Gastroesophageal sphincter (tissue), 4 donors: ENCODE measurements around the gene CYTH2. TPM values are rescaled to one million over a fixed set of nuclear protein-coding genes. Genes with fewer than 3 reads are reported as not detected.
"Not testable (repeated sequence)": the region's sequence is repeated elsewhere in the genome, so short reads cannot be mapped to it uniquely, and the experiment has no call there.

Experiments used
- ATAC-seq: fragments of 150-250 bp; one replicate; pipeline ENCODE4 v1.9.1; 2016; ENCODE audit warnings: mild to moderate bottlenecking, moderate library complexity
- H3K27ac ChIP-seq, 4 donors: fragments of 200-600 bp; sonication (generic) in 3 of 4; 1 replicate in 3 of 4; 2 replicates in 1 of 4; pipeline ENCODE4 v1.5.1; 2016 to 2019
- H3K27me3 ChIP-seq: fragments of 200-600 bp; sonication (generic); one replicate; pipeline ENCODE4 v1.5.1; 2019
- H3K36me3 ChIP-seq, 2 donors: fragments of 200-600 bp; sonication (generic); one replicate each; pipeline ENCODE4 v1.5.1; 2019; ENCODE audit warnings: control low read depth in 1 of 2
- H3K4me1 ChIP-seq, 3 donors: fragments of 200-600 bp; sonication (generic); 1 replicate in 2 of 3; 2 replicates in 1 of 3; pipeline ENCODE4 v1.5.1; 2016 to 2019; ENCODE audit warnings: control low read depth in 2 of 3
- H3K4me3 ChIP-seq, 2 donors: fragments of 200-600 bp; sonication (generic); one replicate each; pipeline ENCODE4 v1.5.1; 2019; ENCODE audit warnings: mild to moderate bottlenecking in 1 of 2, moderate library complexity in 1 of 2
- H3K9me3 ChIP-seq, 3 donors: fragments of 200-600 bp; sonication (generic); one replicate each; pipeline ENCODE4 v1.5.1; 2017 to 2019; ENCODE audit warnings: control low read depth in 2 of 3
- CTCF ChIP-seq, 4 experiments: fragments of 200-600 bp in 2 of 4; fragments of 450-650 bp in 2 of 4; sonication (generic) in 1 of 4; IDR thresholded peaks; one replicate each; pipeline ENCODE4 v1.5.1; 2017 to 2019; ENCODE audit warnings: antibody characterized with exemption in 4 of 4, mild to moderate bottlenecking in 2 of 4, moderate library complexity in 2 of 4
- EP300 ChIP-seq: sonication (generic); formaldehyde crosslinking; IDR thresholded peaks from one replicate; pipeline ENCODE4 v1.6.1; 2017; ENCODE audit warnings: antibody characterized with exemption, mild to moderate bottlenecking
- POLR2A ChIP-seq, 2 donors: fragments of 450-650 bp; IDR thresholded peaks; one replicate each; pipeline ENCODE4 v1.6.1; 2017; ENCODE audit warnings: antibody characterized with exemption in 2 of 2, mild to moderate bottlenecking in 2 of 2, moderate library complexity in 1 of 2
- POLR2AphosphoS5 ChIP-seq: sonication (generic); formaldehyde crosslinking; IDR thresholded peaks from one replicate; pipeline ENCODE4 v1.6.1; 2017; ENCODE audit warnings: antibody characterized with exemption
- WGBS, 2 donors: methylation state at CpG; one replicate each; pipeline ENCODE4 v1.1.5; 2018; ENCODE audit warnings: low coverage in 1 of 2; 5-methylcytosine and 5-hydroxymethylcytosine counted together
- total RNA-seq, 4 donors: library from RNA; depleted of rRNA; stranded (reverse); fragments of >200 nt; gene quantifications; one replicate each; pipeline ENCODE4 v1.1.0, GENCODE V29; 2016

Gene CYTH2
- total RNA-seq, 4 donors from 2014 or later: 28.6 to 56.7 (median 47.0) TPM

- TF ChIP-seq POLR2A (IDR thresholded peaks at IDR 0.05) (no peak), POLR2AphosphoS5 (no peak), CTCF (IDR thresholded peaks at IDR 0.05) (no peak)
- H3K36me3 ChIP-seq: no peaks in the 10 kb centered on the region
- H3K9me3 ChIP-seq: no peaks in the 10 kb centered on the region
- 0 to 7% methylated on average over 2 to 7 of the region's 54 CpGs for WGBS, 2 donors
- H3K4me3 ChIP-seq: peak overlapping the region; percentile 29 to 62
- H3K4me1 ChIP-seq: peaks cover 0 to 31% (median 10%) of the 10 kb centered on the region in 3 donors
- peaks cover 48% of the 10 kb centered on the region for H3K27me3 ChIP-seq
- peak overlapping the region in 1 of 4 donors; percentile 48 for H3K27ac ChIP-seq
- peak; percentile 68 for ATAC-seq
These were observed 44.3 kb downstream of the CYTH2 start for GRCh38 chr19:48513289-48514122.

DNA sequence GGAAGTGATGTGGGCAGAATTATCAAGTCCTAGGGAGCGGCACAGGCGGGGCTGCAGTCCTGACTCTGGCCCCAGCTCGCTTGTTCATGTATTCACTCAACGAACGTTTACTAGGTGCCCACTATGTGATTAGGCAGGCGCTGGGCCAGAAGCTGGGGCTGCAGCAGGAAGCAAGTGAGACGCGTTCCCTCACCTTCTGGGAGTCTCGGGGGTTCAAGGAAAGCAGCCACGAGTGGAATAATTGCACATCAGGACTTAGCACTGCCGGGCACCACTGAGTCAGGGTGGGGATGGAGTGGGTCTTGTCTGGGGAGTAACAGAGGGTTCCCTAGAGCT, 44.9 kb downstream of the CYTH2 start:
- H3K27me3 ChIP-seq: peaks cover 48% of the 10 kb centered on the region
- no peak for ATAC-seq
- 50% methylated on average over 2 of the region's 11 CpGs; no CpG with 5 or more reads in 1 of the 2 donors for WGBS, 2 donors
- TF ChIP-seq CTCF (IDR thresholded peaks at IDR 0.05) (no peak), POLR2A (IDR thresholded peaks at IDR 0.05) (no peak), POLR2AphosphoS5 (no peak), EP300 (no peak)
- no peaks in the 10 kb centered on the region for H3K9me3 ChIP-seq
- no peaks in the 10 kb centered on the region for H3K36me3 ChIP-seq
- peak overlapping the region in 1 of 2 donors; percentile 62 for H3K4me3 ChIP-seq
- peaks cover 0 to 31% (median 10%) of the 10 kb centered on the region in 3 donors for H3K4me1 ChIP-seq
- H3K27ac ChIP-seq: no peak overlapping the region

DNA sequence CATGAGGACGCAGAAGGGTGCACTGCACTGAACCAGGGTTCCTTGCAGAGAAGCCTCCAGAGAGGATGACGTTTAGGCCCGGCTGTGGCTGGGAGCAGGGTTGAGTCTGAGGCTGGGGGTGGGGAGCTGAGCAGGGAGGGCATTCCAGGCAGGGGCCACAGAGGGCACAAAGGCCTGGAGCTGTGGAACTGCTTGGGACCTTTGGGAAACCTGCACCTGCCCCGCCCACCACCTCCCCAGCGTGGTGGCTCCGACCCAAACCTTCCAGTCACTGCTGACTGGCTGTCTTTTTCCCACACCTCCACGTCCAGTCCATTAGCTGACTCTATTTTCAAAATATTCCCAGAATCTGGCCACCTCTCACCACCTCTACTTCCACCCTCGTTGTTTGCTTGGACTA, 47.4 kb downstream of the CYTH2 start:
- Histone ChIP-seq H3K9me3 (no peaks in the 10 kb centered on the region), H3K4me3 (no peak overlapping the region), H3K27ac (no peak overlapping the region), H3K27me3 (peaks cover 28% of the 10 kb centered on the region), H3K36me3 (no peaks in the 10 kb centered on the region), H3K4me1 (peaks cover 0 to 18% (median 6%) of the 10 kb centered on the region in 3 donors)
- 60 to 80% methylated on average over 1 to 4 of the region's 8 CpGs for WGBS, 2 donors
- TF ChIP-seq POLR2A (IDR thresholded peaks at IDR 0.05) (no peak), POLR2AphosphoS5 (no peak), CTCF (IDR thresholded peaks at IDR 0.05) (no peak), EP300 (no peak)
- ATAC-seq: no peak

DNA sequence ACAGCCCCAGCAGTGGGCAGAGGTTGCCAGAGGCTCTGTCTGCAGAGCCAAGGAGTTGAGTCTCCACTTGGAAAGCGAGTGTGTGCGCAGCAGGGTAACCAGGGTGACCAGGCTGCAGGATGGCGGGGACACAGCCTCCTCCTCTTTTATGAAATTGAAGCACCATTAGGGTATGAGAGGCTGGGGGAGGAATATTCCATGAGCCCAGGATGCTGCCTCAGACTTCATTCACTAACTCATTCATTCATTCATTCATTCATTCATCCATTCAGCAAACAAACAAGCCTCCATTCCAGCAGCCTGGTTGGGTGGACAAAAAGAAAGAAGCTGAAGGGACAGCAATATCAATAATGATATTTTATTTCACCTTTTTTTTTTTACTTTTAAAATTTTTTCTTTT, 49.0 kb downstream of the CYTH2 start:
- TF ChIP-seq EP300 (no peak), POLR2A (IDR thresholded peaks at IDR 0.05) (no peak), CTCF (IDR thresholded peaks at IDR 0.05) (no peak), POLR2AphosphoS5 (no peak)
- ATAC-seq: no peak
- Histone ChIP-seq H3K4me1 (peaks cover 0 to 9% (median 6%) of the 10 kb centered on the region in 3 donors), H3K36me3 (no peaks in the 10 kb centered on the region), H3K27ac (no peak overlapping the region), H3K27me3 (peaks cover 11% of the 10 kb centered on the region), H3K9me3 (no peaks in the 10 kb centered on the region), H3K4me3 (no peak overlapping the region)
- 70 to 78% methylated on average over 2 to 3 of the region's 3 CpGs for WGBS, 2 donors

DNA sequence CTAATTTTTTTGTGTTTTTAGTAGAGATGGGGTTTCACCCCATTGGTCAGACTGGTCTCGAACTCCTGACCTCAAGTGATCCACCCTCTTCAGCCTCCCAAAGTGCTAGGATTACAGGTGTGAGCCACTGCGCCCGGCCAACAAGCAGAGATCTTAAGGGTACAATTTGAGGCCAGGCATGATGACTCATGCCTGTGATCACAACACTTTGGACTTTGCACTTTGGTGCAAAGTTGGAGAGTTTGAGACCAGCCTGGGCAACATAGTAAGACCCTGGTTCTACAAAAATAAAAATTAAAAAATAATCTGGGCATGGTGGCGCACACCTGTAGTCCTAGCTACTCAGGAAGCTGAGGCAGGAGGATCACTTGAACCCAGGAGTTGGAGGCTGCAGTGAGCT, 50.3 kb downstream of the CYTH2 start:
- 100% methylated on average over 1 of the region's 4 CpGs; no CpG with 5 or more reads in 1 of the 2 donors for WGBS, 2 donors
- H3K4me1 ChIP-seq, H3K4me3 ChIP-seq, H3K27ac ChIP-seq, H3K27me3 ChIP-seq, H3K9me3 ChIP-seq, ATAC-seq, H3K36me3 ChIP-seq: not testable (repeated sequence)
